ENCODE results near the gene RBFOX1.

The RBFOX1 gene

DNA sequence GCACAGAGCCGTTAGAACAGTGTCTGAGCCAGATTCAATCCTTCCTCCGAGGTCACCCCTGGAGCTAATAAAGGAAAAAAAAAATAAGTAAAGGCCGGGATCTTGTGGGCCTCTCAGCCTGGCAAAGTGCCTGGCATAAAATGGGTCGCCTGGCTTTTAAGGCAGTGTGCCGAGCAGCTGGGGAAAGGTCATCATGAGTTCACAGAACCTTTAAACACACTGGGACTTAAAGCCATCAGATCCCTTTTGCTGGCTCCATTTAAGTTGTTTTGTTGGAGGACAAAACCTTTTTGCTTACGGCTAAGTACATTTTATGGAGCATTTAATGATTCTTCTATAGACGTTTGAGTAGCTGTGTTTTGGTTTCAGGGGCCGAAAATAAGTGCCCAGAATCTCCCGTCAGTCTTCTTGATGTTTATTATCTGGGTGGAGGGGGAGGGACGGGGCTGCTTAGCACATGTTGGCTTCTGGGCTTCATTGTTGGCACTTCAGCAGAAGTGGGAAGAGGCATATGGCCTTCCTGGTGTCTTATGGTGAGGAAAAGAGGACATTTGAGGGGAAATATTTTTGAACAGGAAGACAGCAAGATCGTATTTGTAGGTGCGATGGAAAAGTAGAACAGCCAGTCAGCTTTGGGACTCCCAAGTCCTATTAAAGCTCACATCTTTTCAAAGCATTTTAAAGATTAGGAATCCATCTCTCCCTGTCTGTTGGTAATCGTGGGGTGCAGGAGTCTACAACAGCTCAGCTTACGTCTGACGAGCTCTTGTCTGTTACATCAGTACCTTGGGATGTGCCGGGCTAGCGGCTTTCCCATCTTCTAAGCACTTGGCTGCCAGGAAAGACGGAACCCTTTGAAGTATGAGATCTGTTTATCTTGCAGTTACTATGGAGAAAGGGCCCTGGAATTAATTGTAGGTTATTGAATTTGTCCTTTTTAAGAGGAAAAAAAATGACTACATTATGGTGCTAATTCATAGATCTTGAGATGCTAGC lies 31.1 kb downstream of the RBFOX1 start:
- in situ Hi-C loops (cut with HindIII; ENCODE audit: low sequenced_read_pairs) = no loop called here
- H3K4me3 ChIP-seq (ENCODE audit: low read depth, low read length) = no peak overlapping the region
- no peak for DNase-seq (ENCODE audit: low read depth, low spot score)
- TF ChIP-seq, protein P1, sequence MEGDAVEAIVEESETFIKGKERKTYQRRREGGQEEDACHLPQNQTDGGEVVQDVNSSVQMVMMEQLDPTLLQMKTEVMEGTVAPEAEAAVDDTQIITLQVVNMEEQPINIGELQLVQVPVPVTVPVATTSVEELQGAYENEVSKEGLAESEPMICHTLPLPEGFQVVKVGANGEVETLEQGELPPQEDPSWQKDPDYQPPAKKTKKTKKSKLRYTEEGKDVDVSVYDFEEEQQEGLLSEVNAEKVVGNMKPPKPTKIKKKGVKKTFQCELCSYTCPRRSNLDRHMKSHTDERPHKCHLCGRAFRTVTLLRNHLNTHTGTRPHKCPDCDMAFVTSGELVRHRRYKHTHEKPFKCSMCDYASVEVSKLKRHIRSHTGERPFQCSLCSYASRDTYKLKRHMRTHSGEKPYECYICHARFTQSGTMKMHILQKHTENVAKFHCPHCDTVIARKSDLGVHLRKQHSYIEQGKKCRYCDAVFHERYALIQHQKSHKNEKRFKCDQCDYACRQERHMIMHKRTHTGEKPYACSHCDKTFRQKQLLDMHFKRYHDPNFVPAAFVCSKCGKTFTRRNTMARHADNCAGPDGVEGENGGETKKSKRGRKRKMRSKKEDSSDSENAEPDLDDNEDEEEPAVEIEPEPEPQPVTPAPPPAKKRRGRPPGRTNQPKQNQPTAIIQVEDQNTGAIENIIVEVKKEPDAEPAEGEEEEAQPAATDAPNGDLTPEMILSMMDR (IDR thresholded peaks at IDR 0.05; ENCODE audit: low read depth, low read length) = no peak

DNA sequence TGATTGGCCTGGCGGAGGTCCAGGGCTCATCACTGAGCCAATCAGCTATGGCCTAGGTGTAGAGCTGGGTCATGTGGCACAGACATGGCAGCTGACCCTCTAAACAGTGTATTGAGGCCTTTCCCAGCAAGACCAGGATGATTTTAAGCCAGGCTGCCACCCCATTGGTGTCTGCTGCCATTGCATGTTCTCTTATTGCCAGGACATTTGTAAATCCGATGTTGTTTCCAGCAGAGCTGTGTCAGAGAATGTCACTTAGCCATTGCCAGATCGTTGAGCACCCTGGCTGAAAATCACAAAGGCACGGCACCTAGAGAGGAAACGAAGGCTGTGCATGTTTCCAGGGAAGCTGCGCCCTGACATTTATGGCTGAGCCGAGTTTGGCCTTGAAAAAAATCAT lies 33.4 kb downstream of the RBFOX1 start:
- no peak for DNase-seq (ENCODE audit: low read depth, low spot score)
- no peak overlapping the region for H3K4me3 ChIP-seq (ENCODE audit: low read depth, low read length)
- TF ChIP-seq, protein P1 (IDR thresholded peaks at IDR 0.05; ENCODE audit: low read depth, low read length) = no peak
- in situ Hi-C loops (cut with HindIII; ENCODE audit: low sequenced_read_pairs) = no loop called here

DNA sequence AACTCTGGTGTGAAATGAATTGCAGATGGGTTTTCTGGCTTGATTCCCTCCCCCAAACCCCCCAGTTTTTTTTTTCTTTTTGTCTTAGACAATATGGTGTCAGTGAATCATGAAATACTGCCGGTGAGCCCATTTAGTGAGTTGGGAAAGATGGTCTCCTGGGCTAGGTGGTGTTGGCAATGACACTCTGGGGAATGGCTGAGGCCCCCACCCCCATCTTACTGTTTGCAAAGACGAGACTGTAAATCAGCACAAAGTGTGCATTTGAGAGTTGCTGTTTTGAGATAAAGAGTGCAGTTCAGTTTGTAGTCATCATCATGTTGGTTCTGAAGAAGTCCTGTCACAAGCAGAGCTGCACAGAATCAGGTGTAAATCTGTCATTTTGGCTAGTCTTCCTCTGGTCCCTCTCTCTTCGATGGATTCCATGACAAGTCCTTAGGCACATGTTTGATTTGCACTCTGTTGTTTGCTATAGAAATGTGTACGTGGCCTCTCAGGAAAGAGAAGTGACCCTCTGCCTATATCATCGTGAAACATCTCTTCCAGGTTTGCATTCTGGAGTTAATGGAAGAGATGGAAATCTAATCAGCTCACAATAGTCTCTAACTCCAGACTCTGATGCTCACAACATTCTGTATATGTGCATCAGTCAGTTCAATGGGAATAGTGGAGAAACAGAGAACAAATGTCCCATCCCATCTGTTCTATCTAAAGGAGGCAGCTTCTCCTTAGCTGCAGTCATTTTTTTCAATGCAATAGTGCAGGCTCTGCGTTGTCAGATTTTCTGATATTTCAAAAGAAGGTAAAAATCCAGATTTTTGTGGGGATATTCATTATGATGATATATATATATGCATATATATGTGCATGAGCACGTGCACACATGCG lies 34.6 kb downstream of the RBFOX1 start:
- TF ChIP-seq, protein P1 (IDR thresholded peaks at IDR 0.05; ENCODE audit: low read depth, low read length) = no peak
- in situ Hi-C loops (cut with HindIII; ENCODE audit: low sequenced_read_pairs) = no loop called here
- no peak overlapping the region for H3K4me3 ChIP-seq (ENCODE audit: low read depth, low read length)
- DNase-seq (ENCODE audit: low read depth, low spot score) = no peak

DNA sequence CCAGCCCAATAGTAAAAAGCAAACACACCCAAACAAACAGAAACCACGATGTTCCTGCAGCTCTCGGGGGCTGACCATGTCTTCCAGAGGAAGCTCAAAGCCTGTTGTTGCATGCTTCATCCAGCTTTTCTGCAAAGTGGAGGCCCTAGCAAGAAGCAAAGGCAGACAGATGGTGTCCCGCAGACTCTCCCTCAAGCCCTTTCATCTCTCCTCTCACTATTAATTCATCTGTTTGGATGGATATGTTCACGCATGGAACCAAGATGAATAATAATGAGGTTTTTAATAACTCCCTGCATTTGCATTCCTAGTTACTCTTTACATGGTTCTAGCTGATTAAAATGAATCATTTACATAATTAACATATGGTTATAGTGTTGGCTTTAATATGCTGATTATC lies 36.6 kb downstream of the RBFOX1 start:
- no peak overlapping the region for H3K4me3 ChIP-seq (ENCODE audit: low read depth, low read length)
- TF ChIP-seq, protein P1 (IDR thresholded peaks at IDR 0.05; ENCODE audit: low read depth, low read length) = no peak

DNA sequence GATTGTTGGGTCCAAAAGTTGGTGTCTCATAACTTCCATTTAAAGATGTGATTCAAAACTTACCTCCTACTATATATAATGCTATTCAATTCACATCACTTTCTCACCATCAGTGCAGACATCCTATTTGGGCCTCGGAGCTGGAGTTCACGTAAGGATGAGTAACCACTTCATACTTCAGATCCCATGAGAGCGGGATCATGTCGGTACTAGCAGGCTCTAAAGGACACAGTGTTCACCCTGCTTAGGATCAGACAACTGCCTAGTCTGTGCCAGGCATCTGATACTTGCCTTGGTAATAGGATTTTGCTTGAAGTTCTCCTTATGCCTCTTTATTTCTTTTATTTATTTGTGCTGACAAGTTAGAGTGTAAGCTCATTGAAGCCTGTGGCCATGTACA lies 39.5 kb downstream of the RBFOX1 start:
- TF ChIP-seq, protein P1 (IDR thresholded peaks at IDR 0.05; ENCODE audit: low read depth, low read length) = no peak
- DNase-seq (ENCODE audit: low read depth, low spot score) = no peak
- in situ Hi-C loops (cut with HindIII; ENCODE audit: low sequenced_read_pairs) = no loop called here
- H3K4me3 ChIP-seq (ENCODE audit: low read depth, low read length) = no peak overlapping the region

More for the DNA sequence above, 36.6 kb downstream of the RBFOX1 start:
- in situ Hi-C loops (cut with HindIII; ENCODE audit: low sequenced_read_pairs) = no loop called here
- no peak for DNase-seq (ENCODE audit: low read depth, low spot score)

DNA sequence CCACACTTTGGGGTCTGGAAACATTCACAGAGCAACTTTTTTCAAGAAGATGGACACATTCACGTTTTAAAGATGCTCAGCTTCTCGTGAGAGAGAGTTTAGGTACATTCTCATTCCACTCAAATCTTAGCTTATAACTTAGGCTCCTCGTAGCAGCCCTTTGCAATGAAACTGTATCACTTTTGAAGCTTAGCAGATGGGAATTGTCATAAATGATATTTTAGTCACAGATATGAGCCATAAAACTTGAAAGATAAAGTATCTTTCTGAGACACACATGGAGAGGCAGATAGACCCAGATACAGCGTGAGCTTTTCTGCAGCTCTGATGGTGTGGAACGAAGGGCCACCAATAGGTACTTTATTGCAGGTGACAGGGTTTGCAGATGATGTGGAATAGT lies 41.1 kb downstream of the RBFOX1 start:
- in situ Hi-C loops (cut with HindIII; ENCODE audit: low sequenced_read_pairs) = no loop called here
- TF ChIP-seq, protein P1 (IDR thresholded peaks at IDR 0.05; ENCODE audit: low read depth, low read length) = no peak
- DNase-seq (ENCODE audit: low read depth, low spot score) = no peak
- no peak overlapping the region for H3K4me3 ChIP-seq (ENCODE audit: low read depth, low read length)

Data from astrocyte of the spinal cord (primary cell).